Measurements from ENCODE around the gene DCXR. TPM values are rescaled to one million over a fixed set of nuclear protein-coding genes. Genes with fewer than 3 reads are reported as not detected.

The DCXR gene
- total RNA-seq, 4 donors from 2014 or later, result 89.1 to 162 (median 135) TPM

DNA sequence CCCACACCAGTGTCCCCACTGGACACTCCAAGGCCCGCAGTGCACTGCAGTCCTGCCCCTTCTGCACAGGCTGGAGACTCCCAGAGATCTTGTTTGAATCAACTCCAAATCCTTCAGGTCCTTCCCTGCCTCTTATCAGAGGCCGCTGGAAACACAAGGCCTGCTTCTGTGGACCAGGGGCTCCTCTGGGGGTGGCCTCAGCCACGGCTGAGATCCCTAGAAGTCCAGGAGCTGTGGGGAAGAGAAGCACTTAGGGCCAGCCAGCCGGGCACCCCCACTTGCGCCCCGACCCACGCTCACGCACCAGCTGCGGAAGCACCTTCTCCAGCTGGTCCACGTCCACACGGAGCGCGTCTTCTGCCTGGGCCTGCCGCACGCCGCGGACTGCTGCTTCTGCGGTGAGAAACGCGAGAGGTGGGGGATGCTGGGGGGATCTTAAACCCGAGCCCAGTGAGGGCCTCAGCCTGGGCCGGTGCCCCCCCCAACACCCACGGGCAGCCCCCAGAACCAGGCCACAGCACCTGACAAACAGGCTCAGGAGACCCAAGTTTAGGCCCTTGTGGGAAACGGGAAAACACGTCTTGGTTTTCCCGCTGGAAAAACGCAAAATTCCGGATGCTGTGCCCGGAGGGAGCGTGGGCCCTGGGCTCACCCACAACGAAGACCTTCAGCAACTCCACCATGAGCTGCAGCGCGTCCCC lies 18.4 kb downstream of the DCXR start:
- Histone ChIP-seq H3K27ac (no peak overlapping the region), H3K9me3 (no peaks in the 10 kb centered on the region), H3K4me3 (no peak overlapping the region), H3K36me3 (peaks cover 0 to 21% (median 4%) of the 10 kb centered on the region in 3 donors), H3K4me1 (peaks cover 21 to 56% (median 32%) of the 10 kb centered on the region in 3 donors), H3K27me3 (no peaks in the 10 kb centered on the region)
- DNase-seq, result no peak
- WGBS, 2 donors, result 84 to 95% methylated on average over 2 to 9 of the region's 33 CpGs
- intact Hi-C loops (cut with DNase I), result no loop called here
- TF ChIP-seq POLR2A (IDR thresholded peaks at IDR 0.05), result no peak
- TF ChIP-seq, protein P1, sequence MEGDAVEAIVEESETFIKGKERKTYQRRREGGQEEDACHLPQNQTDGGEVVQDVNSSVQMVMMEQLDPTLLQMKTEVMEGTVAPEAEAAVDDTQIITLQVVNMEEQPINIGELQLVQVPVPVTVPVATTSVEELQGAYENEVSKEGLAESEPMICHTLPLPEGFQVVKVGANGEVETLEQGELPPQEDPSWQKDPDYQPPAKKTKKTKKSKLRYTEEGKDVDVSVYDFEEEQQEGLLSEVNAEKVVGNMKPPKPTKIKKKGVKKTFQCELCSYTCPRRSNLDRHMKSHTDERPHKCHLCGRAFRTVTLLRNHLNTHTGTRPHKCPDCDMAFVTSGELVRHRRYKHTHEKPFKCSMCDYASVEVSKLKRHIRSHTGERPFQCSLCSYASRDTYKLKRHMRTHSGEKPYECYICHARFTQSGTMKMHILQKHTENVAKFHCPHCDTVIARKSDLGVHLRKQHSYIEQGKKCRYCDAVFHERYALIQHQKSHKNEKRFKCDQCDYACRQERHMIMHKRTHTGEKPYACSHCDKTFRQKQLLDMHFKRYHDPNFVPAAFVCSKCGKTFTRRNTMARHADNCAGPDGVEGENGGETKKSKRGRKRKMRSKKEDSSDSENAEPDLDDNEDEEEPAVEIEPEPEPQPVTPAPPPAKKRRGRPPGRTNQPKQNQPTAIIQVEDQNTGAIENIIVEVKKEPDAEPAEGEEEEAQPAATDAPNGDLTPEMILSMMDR (IDR thresholded peaks at IDR 0.05), result no peak

DNA sequence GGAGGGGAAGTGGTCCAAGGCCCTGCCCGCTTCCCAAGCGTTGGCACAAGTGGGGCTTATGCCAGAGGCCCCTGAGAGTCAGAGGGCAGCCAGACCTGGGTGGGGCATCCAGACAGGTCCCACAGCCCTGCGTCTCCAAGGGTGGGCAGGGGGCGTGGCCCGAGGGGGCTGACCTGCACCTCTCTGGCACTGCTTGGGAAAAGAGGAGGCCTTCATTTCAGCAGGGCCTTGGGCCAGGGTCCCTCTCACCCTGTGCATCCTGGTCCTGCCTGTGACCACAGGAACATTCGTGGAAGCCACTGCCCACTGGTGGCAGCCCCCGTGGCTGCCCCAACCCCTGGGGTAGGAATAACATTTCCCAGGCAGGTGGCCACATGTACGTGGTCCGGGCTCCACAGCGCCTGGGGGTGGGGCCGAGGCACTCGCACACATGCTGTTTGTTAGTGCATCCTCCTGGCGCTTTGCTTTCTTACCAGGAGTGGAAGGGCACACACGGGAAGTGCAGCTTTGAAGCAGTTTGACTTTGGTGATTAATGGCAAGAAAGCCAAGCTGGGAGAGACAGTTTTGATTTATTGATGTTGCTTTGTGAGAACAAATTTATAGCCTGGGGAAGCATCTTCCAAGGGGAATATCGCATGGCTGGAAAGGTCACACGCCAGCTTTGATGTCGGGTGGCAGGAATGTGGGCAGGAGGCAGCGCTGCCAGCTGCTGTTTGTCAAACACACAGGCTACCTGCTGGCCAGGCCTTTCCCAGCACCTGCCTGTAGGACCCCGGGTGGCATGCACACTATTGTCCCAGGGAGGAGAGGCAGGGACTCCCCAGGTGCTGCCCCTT lies 19.1 kb downstream of the DCXR start:
- Histone ChIP-seq H3K27ac (no peak overlapping the region), H3K36me3 (peaks cover 0 to 21% (median 4%) of the 10 kb centered on the region in 3 donors), H3K9me3 (no peaks in the 10 kb centered on the region), H3K4me1 (peaks cover 16 to 56% (median 28%) of the 10 kb centered on the region in 3 donors), H3K4me3 (no peak overlapping the region), H3K27me3 (no peaks in the 10 kb centered on the region)
- intact Hi-C loops (cut with DNase I), result no loop called here
- WGBS, 2 donors, result 37 to 64% methylated on average over 9 to 12 of the region's 19 CpGs
- TF ChIP-seq, protein P1 (IDR thresholded peaks at IDR 0.05), result no peak
- TF ChIP-seq POLR2A (IDR thresholded peaks at IDR 0.05), result no peak
- no peak for DNase-seq

DNA sequence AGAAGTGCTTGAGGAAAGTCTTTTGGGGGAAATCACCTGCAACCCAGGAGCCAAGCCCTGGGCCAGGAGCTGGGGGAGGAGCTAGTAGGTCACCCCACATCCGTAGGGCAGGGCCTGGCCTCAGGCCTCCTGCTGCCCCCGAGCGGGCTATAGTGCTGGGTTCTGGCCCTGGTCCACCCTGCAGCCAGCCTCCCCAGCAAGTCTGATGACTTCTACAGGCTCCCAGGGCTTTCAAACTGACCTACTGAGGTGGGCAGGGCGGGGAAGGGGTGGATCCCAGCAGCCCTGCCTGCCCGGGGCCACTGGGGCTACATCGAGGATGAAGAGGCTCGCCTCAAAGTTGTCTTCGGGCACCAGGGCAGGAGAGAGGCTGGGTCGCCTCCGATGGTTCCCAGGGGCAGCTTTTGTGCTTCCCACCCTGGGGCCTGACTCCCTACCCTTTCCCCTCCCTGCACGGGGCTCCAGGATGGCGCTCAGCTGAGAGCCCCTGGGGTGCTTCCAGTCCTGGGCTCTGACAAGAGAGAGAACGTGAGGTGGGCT lies 19.8 kb downstream of the DCXR start:
- WGBS, 2 donors, result 33% methylated on average over 1 of the region's 13 CpGs; no CpG with 5 or more reads in 1 of the 2 donors
- intact Hi-C loops (cut with DNase I), result no loop called here
- Histone ChIP-seq H3K27me3 (no peaks in the 10 kb centered on the region), H3K27ac (no peak overlapping the region), H3K9me3 (no peaks in the 10 kb centered on the region), H3K4me1 (peaks cover 20 to 62% (median 28%) of the 10 kb centered on the region in 3 donors), H3K4me3 (no peak overlapping the region), H3K36me3 (peaks cover 0 to 21% (median 4%) of the 10 kb centered on the region in 3 donors)
- TF ChIP-seq, protein P1 (IDR thresholded peaks at IDR 0.05), result no peak
- no peak for TF ChIP-seq POLR2A (IDR thresholded peaks at IDR 0.05)
- no peak for DNase-seq

DNA sequence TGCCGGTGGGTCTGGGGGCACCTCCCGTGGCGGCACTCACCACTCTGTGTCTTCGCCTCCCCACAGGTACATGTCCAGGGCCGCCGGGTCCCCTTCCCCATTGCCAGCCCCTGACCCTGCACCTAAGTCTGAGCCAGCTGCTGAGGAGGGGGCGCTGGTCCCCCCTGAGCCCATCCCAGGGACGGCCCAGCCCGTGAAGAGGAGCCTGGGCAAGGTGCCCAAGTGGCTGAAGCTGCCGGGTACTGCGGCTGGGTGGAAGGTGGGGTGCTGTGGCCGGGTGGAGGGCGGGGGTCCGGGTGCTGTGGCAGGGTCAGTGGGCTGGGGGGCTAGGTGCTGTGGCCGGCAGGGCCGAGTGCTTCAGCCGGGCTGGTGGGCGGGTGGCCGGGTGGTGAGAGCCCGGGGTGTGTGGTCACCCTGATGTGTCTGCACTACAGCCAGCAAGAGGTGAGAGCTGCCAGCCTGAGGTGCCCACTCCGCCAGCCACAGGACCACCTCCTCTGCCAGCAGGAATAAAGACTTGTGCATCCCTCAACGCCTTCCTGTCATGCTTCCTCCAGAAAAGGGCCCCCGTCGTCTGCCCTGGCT lies 20.5 kb downstream of the DCXR start:
- TF ChIP-seq, protein P1 (IDR thresholded peaks at IDR 0.05), result no peak
- no peak for TF ChIP-seq POLR2A (IDR thresholded peaks at IDR 0.05)
- H3K4me3 ChIP-seq, result no peak overlapping the region
- no peaks in the 10 kb centered on the region for H3K27me3 ChIP-seq
- DNase-seq, result no peak
- intact Hi-C loops (cut with DNase I), result no loop called here
- no peak overlapping the region for H3K27ac ChIP-seq
- H3K4me1 ChIP-seq, result peaks cover 17 to 62% (median 22%) of the 10 kb centered on the region in 3 donors
- H3K9me3 ChIP-seq, result no peaks in the 10 kb centered on the region
- WGBS, 2 donors, result 92 to 100% methylated on average over 1 to 6 of the region's 24 CpGs
- H3K36me3 ChIP-seq, result peaks cover 0 to 27% (median 4%) of the 10 kb centered on the region in 3 donors

Measured in esophagus squamous epithelium (tissue), 5 donors.